KMS-11 (cell line): Measurements from ENCODE around the gene FES.
A peak's percentile ranks its signal among the peaks of the same experiment; 100 is the strongest.

Experiments
- H2AFZ ChIP-seq: fragments of 200-600 bp; sonication (generic); 2 replicates; pipeline ENCODE4 v1.6.1; 2016; ENCODE audit warnings: antibody characterized with exemption, mixed run types, low read depth
- H3K27ac ChIP-seq: fragments of 200-600 bp; sonication (generic); 2 replicates; pipeline ENCODE4 v1.6.1; 2016; ENCODE audit warnings: mild to moderate bottlenecking, mixed run types
- H3K27me3 ChIP-seq: fragments of 200-600 bp; sonication (generic); 2 replicates; pipeline ENCODE4 v1.6.1; 2017; ENCODE audit warnings: mild to moderate bottlenecking, low read depth, mixed run types, moderate library complexity; ENCODE audit not compliant: insufficient read depth
- H3K36me3 ChIP-seq: fragments of 200-600 bp; sonication (generic); 2 replicates; pipeline ENCODE4 v1.6.1; 2017; ENCODE audit warnings: mild to moderate bottlenecking, mixed run types; ENCODE audit not compliant: insufficient read depth
- H3K4me1 ChIP-seq: fragments of 200-600 bp; sonication (generic); 2 replicates; pipeline ENCODE4 v1.6.1; 2016; ENCODE audit warnings: mild to moderate bottlenecking, low read depth, mixed run types; ENCODE audit not compliant: poor library complexity, severe bottlenecking
- H3K4me2 ChIP-seq: fragments of 200-600 bp; sonication (generic); 2 replicates; pipeline ENCODE4 v1.7.0; 2016; ENCODE audit warnings: mild to moderate bottlenecking, mixed run types
- H3K4me3 ChIP-seq: fragments of 200-600 bp; sonication (generic); IDR thresholded peaks from 2 replicates; pipeline ENCODE4 v1.6.1; 2017; ENCODE audit warnings: low read depth, low read length, mixed read lengths; ENCODE audit not compliant: insufficient read depth
- H3K79me2 ChIP-seq: fragments of 200-600 bp; sonication (generic); 2 replicates; pipeline ENCODE4 v1.6.1; 2016; ENCODE audit warnings: low read depth, mixed run types; ENCODE audit not compliant: insufficient read depth
- H3K9ac ChIP-seq: fragments of 200-600 bp; sonication (generic); 2 replicates; pipeline ENCODE4 v1.6.1; 2016; ENCODE audit warnings: mild to moderate bottlenecking, mixed run types
- H4K20me1 ChIP-seq: fragments of 200-600 bp; sonication (generic); 2 replicates; pipeline ENCODE4 v1.6.1; 2016; ENCODE audit warnings: mild to moderate bottlenecking, mixed run types; ENCODE audit not compliant: insufficient read depth
- TF ChIP-seq, protein P1 (sequence below): fragments of 200-600 bp; sonication (generic); conservative IDR thresholded peaks from 2 replicates; pipeline ENCODE4 v1.6.1; 2017; ENCODE audit warnings: low read depth, mild to moderate bottlenecking, antibody characterized with exemption, low read length, moderate library complexity, mixed read lengths

FES gene

DNA sequence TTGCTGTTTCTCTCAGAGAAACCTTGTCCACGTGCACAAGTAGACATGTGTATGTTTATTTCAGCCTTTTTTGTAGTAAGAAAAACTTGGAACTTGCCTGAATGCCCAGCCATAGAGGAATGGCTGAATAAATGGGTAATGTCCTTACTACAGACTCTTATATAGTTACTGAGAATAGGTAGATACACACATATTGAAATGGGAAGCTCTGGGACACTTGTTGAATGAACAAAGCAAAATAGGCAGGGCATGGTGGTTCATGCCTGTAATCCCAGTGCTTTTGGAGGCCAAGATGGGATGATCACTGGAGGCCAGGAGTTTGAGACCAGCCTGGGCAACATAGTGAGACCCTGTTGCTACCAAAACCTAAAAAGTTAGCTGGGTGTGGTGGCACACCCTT lies 52.5 kb downstream of the FES start:
- H3K9ac ChIP-seq, result no peak overlapping the region
- no peaks in the 10 kb centered on the region for H3K27me3 ChIP-seq
- no peak overlapping the region for H2AFZ ChIP-seq
- H4K20me1 ChIP-seq, result no peaks in the 10 kb centered on the region
- TF ChIP-seq, protein P1, sequence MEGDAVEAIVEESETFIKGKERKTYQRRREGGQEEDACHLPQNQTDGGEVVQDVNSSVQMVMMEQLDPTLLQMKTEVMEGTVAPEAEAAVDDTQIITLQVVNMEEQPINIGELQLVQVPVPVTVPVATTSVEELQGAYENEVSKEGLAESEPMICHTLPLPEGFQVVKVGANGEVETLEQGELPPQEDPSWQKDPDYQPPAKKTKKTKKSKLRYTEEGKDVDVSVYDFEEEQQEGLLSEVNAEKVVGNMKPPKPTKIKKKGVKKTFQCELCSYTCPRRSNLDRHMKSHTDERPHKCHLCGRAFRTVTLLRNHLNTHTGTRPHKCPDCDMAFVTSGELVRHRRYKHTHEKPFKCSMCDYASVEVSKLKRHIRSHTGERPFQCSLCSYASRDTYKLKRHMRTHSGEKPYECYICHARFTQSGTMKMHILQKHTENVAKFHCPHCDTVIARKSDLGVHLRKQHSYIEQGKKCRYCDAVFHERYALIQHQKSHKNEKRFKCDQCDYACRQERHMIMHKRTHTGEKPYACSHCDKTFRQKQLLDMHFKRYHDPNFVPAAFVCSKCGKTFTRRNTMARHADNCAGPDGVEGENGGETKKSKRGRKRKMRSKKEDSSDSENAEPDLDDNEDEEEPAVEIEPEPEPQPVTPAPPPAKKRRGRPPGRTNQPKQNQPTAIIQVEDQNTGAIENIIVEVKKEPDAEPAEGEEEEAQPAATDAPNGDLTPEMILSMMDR, result no peak
- H3K4me1 ChIP-seq, result peaks cover 11% of the 10 kb centered on the region
- H3K4me2 ChIP-seq, result peak overlapping the region; percentile 79; the same call in 1 of the 2 replicates
- 0 out of 2 replicates have a peak, but pooled peaks cover 5% of the 10 kb centered on the region for H3K79me2 ChIP-seq
- no peaks in the 10 kb centered on the region for H3K36me3 ChIP-seq
- no peak overlapping the region for H3K4me3 ChIP-seq
- no peak overlapping the region for H3K27ac ChIP-seq

DNA sequence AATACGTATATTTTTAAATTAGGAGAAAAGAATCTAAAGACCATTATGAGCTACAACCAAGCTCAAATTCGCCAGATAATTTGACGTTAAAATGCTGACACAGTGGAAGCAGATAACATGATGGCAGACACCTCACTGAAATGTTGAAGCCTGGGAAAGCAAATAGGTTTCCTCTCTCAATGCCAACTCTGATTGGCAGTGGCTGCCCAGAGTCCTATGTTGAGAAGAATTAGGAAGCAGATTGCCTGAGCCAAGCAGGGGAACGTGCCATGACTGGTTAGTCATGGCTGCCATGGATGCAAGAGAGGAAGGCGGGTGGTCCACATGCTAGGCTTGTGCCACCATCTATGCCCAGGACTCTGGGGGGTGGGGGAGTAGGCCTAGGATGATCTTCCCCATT lies 54.0 kb downstream of the FES start:
- H3K9ac ChIP-seq, result no peak overlapping the region
- TF ChIP-seq, protein P1, result no peak
- peaks cover 5% of the 10 kb centered on the region for H3K4me1 ChIP-seq
- H3K27me3 ChIP-seq, result no peaks in the 10 kb centered on the region
- no peak overlapping the region for H3K4me3 ChIP-seq
- 0 out of 2 replicates have a peak, but pooled peaks cover 5% of the 10 kb centered on the region for H3K79me2 ChIP-seq
- H3K36me3 ChIP-seq, result no peaks in the 10 kb centered on the region
- no peak overlapping the region for H2AFZ ChIP-seq
- H3K4me2 ChIP-seq, result no peak overlapping the region
- no peak overlapping the region for H3K27ac ChIP-seq
- H4K20me1 ChIP-seq, result no peaks in the 10 kb centered on the region

DNA sequence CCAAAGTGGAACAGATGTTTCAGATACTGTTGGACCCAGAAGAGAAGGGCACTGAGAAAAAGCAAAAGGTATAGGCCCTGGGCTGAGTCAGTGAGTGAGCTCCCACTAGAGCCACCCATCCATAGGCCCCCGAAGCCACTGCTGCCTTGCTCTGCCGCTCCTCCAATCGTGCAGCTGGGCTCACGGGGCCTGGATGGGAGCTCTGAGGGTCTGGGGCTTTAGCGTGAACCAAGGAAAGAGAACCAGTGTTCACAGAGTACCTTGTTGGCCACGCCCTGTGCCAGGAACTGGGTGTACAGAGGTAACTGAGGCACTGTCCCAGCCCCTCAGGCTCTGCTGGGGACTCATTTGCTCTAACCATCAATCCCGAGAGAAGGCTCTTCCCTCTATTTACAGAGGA lies 55.5 kb downstream of the FES start:
- no peaks in the 10 kb centered on the region for H4K20me1 ChIP-seq
- H3K9ac ChIP-seq, result no peak overlapping the region
- no peaks in the 10 kb centered on the region for H3K36me3 ChIP-seq
- H3K79me2 ChIP-seq, result 0 out of 2 replicates have a peak, but pooled peaks cover 5% of the 10 kb centered on the region
- no peaks in the 10 kb centered on the region for H3K27me3 ChIP-seq
- H3K27ac ChIP-seq, result no peak overlapping the region
- H3K4me1 ChIP-seq, result peaks cover 5% of the 10 kb centered on the region
- H3K4me2 ChIP-seq, result no peak overlapping the region
- TF ChIP-seq, protein P1, result no peak
- no peak overlapping the region for H3K4me3 ChIP-seq
- no peak overlapping the region for H2AFZ ChIP-seq

DNA sequence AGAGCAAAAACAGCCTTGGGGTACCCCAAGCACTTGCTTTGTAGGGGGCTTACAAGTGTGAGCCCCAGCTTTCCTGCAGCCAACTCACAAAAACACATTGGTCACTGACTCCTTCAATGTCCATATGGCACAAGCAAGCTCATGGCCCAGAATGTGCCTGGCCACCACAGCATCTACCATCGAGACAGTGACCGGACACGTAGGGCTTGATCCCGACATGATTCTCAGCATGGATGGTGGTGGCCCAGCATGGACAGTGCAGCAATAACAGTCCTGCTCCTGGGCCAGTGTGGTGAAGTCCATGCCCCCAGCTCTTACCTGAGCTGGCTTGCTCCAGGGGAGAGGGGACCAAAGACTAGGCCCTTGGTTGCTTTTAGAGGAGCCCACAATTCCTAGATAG lies 56.7 kb downstream of the FES start:
- Histone ChIP-seq H3K27me3 (no peaks in the 10 kb centered on the region), H3K9ac (no peak overlapping the region), H2AFZ (no peak overlapping the region), H4K20me1 (no peaks in the 10 kb centered on the region), H3K27ac (no peak overlapping the region), H3K4me1 (peaks cover 4% of the 10 kb centered on the region), H3K79me2 (no peaks in the 10 kb centered on the region), H3K36me3 (no peaks in the 10 kb centered on the region), H3K4me3 (no peak overlapping the region), H3K4me2 (no peak overlapping the region)
- TF ChIP-seq, protein P1, result no peak
